ENCODE measurements around the gene MPZ. TPM values are rescaled to one million over a fixed set of nuclear protein-coding genes. Genes with fewer than 3 reads are reported as not detected.

Gene MPZ
- total RNA-seq, 2 donors from 2014 or later = 2.7 to 2.8 TPM

- H3K27me3 ChIP-seq (replicated peaks; ENCODE audit: insufficient read depth) = no peaks in the 10 kb centered on the region
- no peak overlapping the region for H3K27ac ChIP-seq
- no peaks in the 10 kb centered on the region for H3K4me1 ChIP-seq (ENCODE audit: control insufficient read depth in 1 of 2, low read depth in 2 of 2)
- H3K9me3 ChIP-seq = no peaks in the 10 kb centered on the region
- DNase-seq (ENCODE audit: low spot score) (no peak), ATAC-seq (ENCODE audit: insufficient number of reproducible peaks, low FRiP score, low read depth) (no peak)
- TF ChIP-seq CTCF (IDR thresholded peaks at IDR 0.05) = no peak
- H3K4me3 ChIP-seq = no peak overlapping the region
- no peaks in the 10 kb centered on the region for H3K36me3 ChIP-seq
Observed at GRCh38 chr1:161287482-161288054, 22.2 kb downstream of the MPZ start.

GRCh38 chr1:161285521-161285920, 24.2 kb downstream of the MPZ start:
- TF ChIP-seq CTCF (IDR thresholded peaks at IDR 0.05) = no peak
- Histone ChIP-seq H3K36me3 (no peaks in the 10 kb centered on the region), H3K4me1 (ENCODE audit: control insufficient read depth in 1 of 2, low read depth in 2 of 2) (no peaks in the 10 kb centered on the region), H3K27me3 (replicated peaks; ENCODE audit: insufficient read depth) (no peaks in the 10 kb centered on the region), H3K27ac (no peak overlapping the region), H3K4me3 (no peak overlapping the region), H3K9me3 (no peaks in the 10 kb centered on the region)
- DNase-seq (ENCODE audit: low spot score) (no peak), ATAC-seq (ENCODE audit: insufficient number of reproducible peaks, low FRiP score, low read depth) (no peak)

GRCh38 chr1:161285113-161285512, 24.7 kb downstream of the MPZ start:
- Histone ChIP-seq H3K9me3 (no peaks in the 10 kb centered on the region), H3K36me3 (no peaks in the 10 kb centered on the region), H3K27me3 (replicated peaks; ENCODE audit: insufficient read depth) (no peaks in the 10 kb centered on the region), H3K27ac (no peak overlapping the region), H3K4me1 (ENCODE audit: control insufficient read depth in 1 of 2, low read depth in 2 of 2) (no peaks in the 10 kb centered on the region), H3K4me3 (no peak overlapping the region)
- no peak for DNase-seq (ENCODE audit: low spot score)
- no peak for TF ChIP-seq CTCF (IDR thresholded peaks at IDR 0.05)
- no peak for ATAC-seq (ENCODE audit: insufficient number of reproducible peaks, low FRiP score, low read depth)

- Histone ChIP-seq H3K4me1 (ENCODE audit: control insufficient read depth in 1 of 2, low read depth in 2 of 2) (no peaks in the 10 kb centered on the region), H3K4me3 (no peak overlapping the region), H3K36me3 (no peaks in the 10 kb centered on the region), H3K27ac (no peak overlapping the region), H3K9me3 (no peaks in the 10 kb centered on the region), H3K27me3 (replicated peaks; ENCODE audit: insufficient read depth) (no peaks in the 10 kb centered on the region)
- DNase-seq (ENCODE audit: low spot score) (no peak), ATAC-seq (ENCODE audit: insufficient number of reproducible peaks, low FRiP score, low read depth) (no peak)
- TF ChIP-seq CTCF (IDR thresholded peaks at IDR 0.05) = no peak
Observed at GRCh38 chr1:161282991-161283390, 26.8 kb downstream of the MPZ start.

GRCh38 chr1:161274874-161275273, 34.9 kb downstream of the MPZ start:
- ATAC-seq (ENCODE audit: insufficient number of reproducible peaks, low FRiP score, low read depth) (no peak), DNase-seq (ENCODE audit: low spot score) (no peak)
- Histone ChIP-seq H3K4me1 (ENCODE audit: control insufficient read depth in 1 of 2, low read depth in 2 of 2) (no peaks in the 10 kb centered on the region), H3K36me3 (no peaks in the 10 kb centered on the region), H3K27ac (no peak overlapping the region), H3K9me3 (no peaks in the 10 kb centered on the region), H3K27me3 (replicated peaks; ENCODE audit: insufficient read depth) (no peaks in the 10 kb centered on the region), H3K4me3 (no peak overlapping the region)
- no peak for TF ChIP-seq CTCF (IDR thresholded peaks at IDR 0.05)
